ENCODE measurements around the gene EIF5. TPM values are rescaled to one million over a fixed set of nuclear protein-coding genes. Genes with fewer than 3 reads are reported as not detected.

The EIF5 gene
- total and polyA plus RNA-seq, 7 donors: 70.3 to 305 (median 170) TPM

- intact Hi-C loops (cut with DNase I): no loop called here
- peak; percentile 46 for DNase-seq
These were observed 37.0 kb upstream of the EIF5 start for GRCh38 chr14:103296987-103297386.

GRCh38 chr14:103298620-103299019 lies 35.4 kb upstream of the EIF5 start:
- Histone ChIP-seq H3K4me3 (no peak overlapping the region), H3K36me3 (no peaks in the 10 kb centered on the region), H3K9me3 (no peaks in the 10 kb centered on the region), H3K4me1 (no peaks in the 10 kb centered on the region), H3K27ac (no peak overlapping the region), H3K27me3 (peaks cover 0 to 6% (median 3%) of the 10 kb centered on the region in 3 donors)
- TF ChIP-seq POLR2AphosphoS5 (IDR thresholded peaks at IDR 0.05) (no peak), POLR2A (IDR thresholded peaks at IDR 0.05) (no peak), CTCF (IDR thresholded peaks at IDR 0.05) (no peak), EP300 (IDR thresholded peaks at IDR 0.05) (no peak)
- WGBS, 2 donors: 98 to 100% methylated on average over 1 of the region's 1 CpG
- intact Hi-C loops (cut with DNase I): no loop called here
- DNase-seq: no peak

More at GRCh38 chr14:103296987-103297386, 37.0 kb upstream of the EIF5 start:
- Histone ChIP-seq H3K9me3 (no peaks in the 10 kb centered on the region), H3K27ac (no peak overlapping the region), H3K4me1 (no peaks in the 10 kb centered on the region), H3K27me3 (peaks cover 0 to 21% (median 10%) of the 10 kb centered on the region in 3 donors), H3K4me3 (no peak overlapping the region), H3K36me3 (no peaks in the 10 kb centered on the region)
- no peak for TF ChIP-seq CTCF (IDR thresholded peaks at IDR 0.05)
- no peak for TF ChIP-seq POLR2A (IDR thresholded peaks at IDR 0.05)
- no peak for TF ChIP-seq EP300 (IDR thresholded peaks at IDR 0.05)
- no peak for TF ChIP-seq POLR2AphosphoS5 (IDR thresholded peaks at IDR 0.05)
- WGBS, 2 donors: 83 to 85% methylated on average over 12 of the region's 12 CpGs

- Histone ChIP-seq H3K4me3 (no peak overlapping the region), H3K9me3 (peaks cover 0 to 3% (median 0%) of the 10 kb centered on the region in 4 donors), H3K27ac (no peak overlapping the region), H3K27me3 (no peaks in the 10 kb centered on the region), H3K36me3 (no peaks in the 10 kb centered on the region), H3K4me1 (no peaks in the 10 kb centered on the region)
- intact Hi-C loops (cut with DNase I): no loop called here
- WGBS, 2 donors: 72 to 87% methylated on average over 11 of the region's 11 CpGs
- no peak for TF ChIP-seq POLR2AphosphoS5 (IDR thresholded peaks at IDR 0.05)
- no peak for TF ChIP-seq EP300 (IDR thresholded peaks at IDR 0.05)
- no peak for TF ChIP-seq CTCF (IDR thresholded peaks at IDR 0.05)
- TF ChIP-seq POLR2A (IDR thresholded peaks at IDR 0.05): no peak
- no peak for DNase-seq
These were observed 32.3 kb upstream of the EIF5 start for GRCh38 chr14:103301512-103302354.

- DNase-seq: no peak
- Histone ChIP-seq H3K4me3 (no peak overlapping the region), H3K36me3 (no peaks in the 10 kb centered on the region), H3K27me3 (peaks cover 0 to 3% (median 0%) of the 10 kb centered on the region in 3 donors), H3K4me1 (no peaks in the 10 kb centered on the region), H3K9me3 (peaks cover 0 to 3% (median 0%) of the 10 kb centered on the region in 4 donors), H3K27ac (no peak overlapping the region)
- intact Hi-C loops (cut with DNase I): no loop called here
- WGBS, 2 donors: 87 to 91% methylated on average over 1 of the region's 1 CpG
- no peak for TF ChIP-seq EP300 (IDR thresholded peaks at IDR 0.05)
- no peak for TF ChIP-seq POLR2AphosphoS5 (IDR thresholded peaks at IDR 0.05)
- TF ChIP-seq POLR2A (IDR thresholded peaks at IDR 0.05): no peak
- no peak for TF ChIP-seq CTCF (IDR thresholded peaks at IDR 0.05)
These were observed 31.1 kb upstream of the EIF5 start for GRCh38 chr14:103302966-103303365.
